ENCODE measurements around the gene ABCD1. TPM values are rescaled to one million over a fixed set of nuclear protein-coding genes. Genes with fewer than 3 reads are reported as not detected.
"Not testable (repeated sequence)": the region's sequence is repeated elsewhere in the genome, so short reads cannot be mapped to it uniquely, and the experiment has no call there.

ABCD1 gene
- total and polyA plus RNA-seq, 2 experiments from 2014 or later = 10.5 to 14.2 TPM

DNA sequence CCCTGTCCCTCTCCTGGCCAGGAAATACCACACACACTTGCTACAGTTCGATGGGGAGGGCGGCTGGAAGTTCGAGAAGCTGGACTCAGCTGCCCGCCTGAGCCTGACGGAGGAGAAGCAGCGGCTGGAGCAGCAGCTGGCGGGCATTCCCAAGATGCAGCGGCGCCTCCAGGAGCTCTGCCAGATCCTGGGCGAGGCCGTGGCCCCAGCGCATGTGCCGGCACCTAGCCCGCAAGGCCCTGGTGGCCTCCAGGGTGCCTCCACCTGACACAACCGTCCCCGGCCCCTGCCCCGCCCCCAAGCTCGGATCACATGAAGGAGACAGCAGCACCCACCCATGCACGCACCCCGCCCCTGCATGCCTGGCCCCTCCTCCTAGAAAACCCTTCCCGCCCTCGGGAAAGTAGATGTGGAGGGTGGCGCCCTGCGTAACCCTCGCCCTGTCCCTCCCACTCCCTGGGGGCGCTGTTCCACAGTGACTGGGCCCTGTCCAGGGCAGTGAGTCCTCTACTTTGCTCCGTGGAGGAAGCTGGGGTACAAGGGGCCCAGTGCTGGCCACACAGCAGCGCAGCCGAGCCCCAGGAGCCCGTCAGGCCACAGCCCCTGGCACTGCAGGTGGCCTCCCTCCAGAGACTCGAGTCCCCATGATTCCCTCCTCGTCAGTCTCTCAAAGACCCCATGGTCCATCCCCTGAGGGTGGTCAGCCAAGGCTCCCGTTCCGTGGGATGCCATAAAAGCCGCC lies 19.0 kb downstream of the ABCD1 start:
- not testable (repeated sequence) for H3K27me3 ChIP-seq; H2AFZ ChIP-seq; H3K4me1 ChIP-seq (ENCODE audit: insufficient read depth); H3K9me3 ChIP-seq (ENCODE audit: low read depth); H3K36me3 ChIP-seq (replicated peaks; ENCODE audit: insufficient read depth, low read depth); H3K4me3 ChIP-seq; H4K20me1 ChIP-seq (ENCODE audit: insufficient read depth, poor library complexity, severe bottlenecking); H3K9me2 ChIP-seq (replicated peaks; ENCODE audit: insufficient read depth); H3K79me2 ChIP-seq
- Histone ChIP-seq H3K27ac (peak overlapping the region; percentile 23), H3K4me2 (peak overlapping the region; percentile 68)
- TF ChIP-seq CTCF (IDR thresholded peaks at IDR 0.05; ENCODE audit: poor library complexity) = peak; percentile 16
- DNase-seq (ENCODE audit: low spot score) = peak; percentile 61
- WGBS (ENCODE audit: low lambda C conversion rate, missing lambda C conversion rate) = 55% methylated on average over 30 of the region's 35 CpGs

DNA sequence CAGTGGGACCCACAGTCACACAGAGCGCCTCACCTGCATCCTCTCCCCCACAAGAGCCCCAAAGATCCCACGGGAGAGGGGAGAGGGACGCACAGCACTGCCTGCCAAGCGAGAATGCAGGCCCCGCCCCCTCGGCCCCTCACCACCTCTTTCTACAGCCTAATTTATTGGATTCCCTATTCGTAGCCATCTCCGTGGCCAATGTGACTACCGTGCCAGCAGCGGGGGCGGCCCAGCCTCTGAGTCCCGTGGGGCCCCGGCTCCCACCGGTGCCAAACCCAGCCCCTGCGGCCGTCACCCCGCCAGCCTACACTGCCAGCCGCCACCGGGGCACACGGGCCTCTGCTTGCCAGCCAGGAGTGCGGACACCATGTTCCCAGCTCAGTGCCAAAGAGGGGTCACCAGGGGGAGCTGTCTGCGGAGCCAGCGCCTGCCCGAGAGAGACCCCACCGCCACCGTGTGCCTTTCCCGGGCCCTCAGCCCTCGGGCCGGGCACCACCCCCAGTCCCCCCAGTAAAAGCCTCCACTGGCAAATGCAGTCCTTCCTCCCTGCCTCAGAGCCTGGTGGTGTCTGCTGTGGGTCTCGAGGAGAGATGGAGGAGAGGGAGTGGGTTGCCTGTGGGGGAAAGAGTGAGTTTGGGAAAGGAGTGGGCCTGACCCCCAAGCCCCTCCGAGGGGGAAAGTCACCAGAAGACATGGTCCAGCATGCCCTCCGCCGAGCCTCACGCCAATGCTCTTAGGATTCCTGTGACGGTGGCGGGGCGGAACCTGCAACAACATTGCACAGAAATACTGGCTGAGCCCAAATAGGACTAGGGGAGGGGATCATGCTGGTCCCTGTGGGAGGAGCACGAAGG lies 19.8 kb downstream of the ABCD1 start:
- Histone ChIP-seq H3K9me2 (replicated peaks; ENCODE audit: insufficient read depth) (no peaks in the 10 kb centered on the region), H3K4me2 (peak overlapping the region; percentile 68), H4K20me1 (ENCODE audit: insufficient read depth, poor library complexity, severe bottlenecking) (no peaks in the 10 kb centered on the region), H3K27ac (no peak overlapping the region), H3K4me3 (no peak overlapping the region), H3K4me1 (ENCODE audit: insufficient read depth) (no peaks in the 10 kb centered on the region), H3K9me3 (ENCODE audit: low read depth) (no peaks in the 10 kb centered on the region), H3K79me2 (no peaks in the 10 kb centered on the region), H3K27me3 (no peaks in the 10 kb centered on the region), H3K36me3 (replicated peaks; ENCODE audit: insufficient read depth, low read depth) (no peaks in the 10 kb centered on the region), H2AFZ (no peak overlapping the region)
- TF ChIP-seq EZH2phosphoT487 (IDR thresholded peaks at IDR 0.05; ENCODE audit: low read depth, severe bottlenecking, unreplicated experiment) = no peak
- peak; percentile 20 for TF ChIP-seq CTCF (IDR thresholded peaks at IDR 0.05; ENCODE audit: poor library complexity)
- no peak for TF ChIP-seq EZH2 (IDR thresholded peaks at IDR 0.05; ENCODE audit: borderline replicate concordance)
- WGBS (ENCODE audit: low lambda C conversion rate, missing lambda C conversion rate) = 58% methylated on average over 32 of the region's 38 CpGs
- no peak for DNase-seq (ENCODE audit: low spot score)

DNA sequence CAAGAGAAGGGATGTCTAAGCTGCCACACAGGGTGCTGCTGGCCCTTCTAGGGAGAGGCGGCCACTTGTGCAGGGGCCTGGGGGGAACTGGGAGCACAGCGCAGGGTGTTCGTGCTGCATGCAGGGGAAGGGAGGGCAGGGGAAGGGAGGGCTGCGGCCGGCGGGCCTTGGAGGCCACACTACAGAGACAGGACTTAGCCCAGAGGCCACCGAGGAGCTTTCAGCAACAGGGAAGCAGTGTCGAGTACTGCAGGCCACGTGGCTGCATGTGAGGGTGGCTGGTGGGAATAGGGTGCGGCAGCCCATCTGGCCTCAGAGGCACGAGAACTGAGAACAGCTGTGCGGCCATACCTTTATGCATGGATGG lies 20.4 kb downstream of the ABCD1 start:
- not testable (repeated sequence) for H3K36me3 ChIP-seq (replicated peaks; ENCODE audit: insufficient read depth, low read depth); H3K27ac ChIP-seq; H2AFZ ChIP-seq; H4K20me1 ChIP-seq (ENCODE audit: insufficient read depth, poor library complexity, severe bottlenecking); H3K27me3 ChIP-seq; H3K9me2 ChIP-seq (replicated peaks; ENCODE audit: insufficient read depth); H3K9me3 ChIP-seq (ENCODE audit: low read depth); H3K4me2 ChIP-seq; H3K4me3 ChIP-seq; DNase-seq (ENCODE audit: low spot score); H3K4me1 ChIP-seq (ENCODE audit: insufficient read depth); H3K79me2 ChIP-seq
- 74% methylated on average over 3 of the region's 12 CpGs for WGBS (ENCODE audit: low lambda C conversion rate, missing lambda C conversion rate)

- Histone ChIP-seq H4K20me1 (ENCODE audit: insufficient read depth, poor library complexity, severe bottlenecking) (no peaks in the 10 kb centered on the region), H3K9me3 (ENCODE audit: low read depth) (no peaks in the 10 kb centered on the region), H3K36me3 (replicated peaks; ENCODE audit: insufficient read depth, low read depth) (no peaks in the 10 kb centered on the region), H3K4me1 (ENCODE audit: insufficient read depth) (no peaks in the 10 kb centered on the region), H3K27ac (no peak overlapping the region), H3K79me2 (no peaks in the 10 kb centered on the region), H2AFZ (no peak overlapping the region), H3K27me3 (no peaks in the 10 kb centered on the region), H3K9me2 (replicated peaks; ENCODE audit: insufficient read depth) (no peaks in the 10 kb centered on the region), H3K4me3 (no peak overlapping the region), H3K4me2 (no peak overlapping the region)
- WGBS (ENCODE audit: low lambda C conversion rate, missing lambda C conversion rate) = 79% methylated on average over 3 of the region's 3 CpGs
- DNase-seq (ENCODE audit: low spot score) = no peak
- TF ChIP-seq EZH2 (IDR thresholded peaks at IDR 0.05; ENCODE audit: borderline replicate concordance) = no peak
- TF ChIP-seq EZH2phosphoT487 (IDR thresholded peaks at IDR 0.05; ENCODE audit: low read depth, severe bottlenecking, unreplicated experiment) = no peak
- TF ChIP-seq CTCF (IDR thresholded peaks at IDR 0.05; ENCODE audit: poor library complexity) = no peak
These were observed 21.7 kb downstream of the ABCD1 start for GRCh38 chrX:153746359-153746758.

GRCh38 chrX:153746991-153747390 lies 22.3 kb downstream of the ABCD1 start:
- H3K79me2 ChIP-seq; H3K4me2 ChIP-seq; H3K9me3 ChIP-seq (ENCODE audit: low read depth); H3K4me3 ChIP-seq; H3K27me3 ChIP-seq; H3K36me3 ChIP-seq (replicated peaks; ENCODE audit: insufficient read depth, low read depth); H3K4me1 ChIP-seq (ENCODE audit: insufficient read depth); H4K20me1 ChIP-seq (ENCODE audit: insufficient read depth, poor library complexity, severe bottlenecking); DNase-seq (ENCODE audit: low spot score); H2AFZ ChIP-seq; H3K9me2 ChIP-seq (replicated peaks; ENCODE audit: insufficient read depth); H3K27ac ChIP-seq: not testable (repeated sequence)
- WGBS (ENCODE audit: low lambda C conversion rate, missing lambda C conversion rate) = 76% methylated on average over 6 of the region's 6 CpGs

DNA sequence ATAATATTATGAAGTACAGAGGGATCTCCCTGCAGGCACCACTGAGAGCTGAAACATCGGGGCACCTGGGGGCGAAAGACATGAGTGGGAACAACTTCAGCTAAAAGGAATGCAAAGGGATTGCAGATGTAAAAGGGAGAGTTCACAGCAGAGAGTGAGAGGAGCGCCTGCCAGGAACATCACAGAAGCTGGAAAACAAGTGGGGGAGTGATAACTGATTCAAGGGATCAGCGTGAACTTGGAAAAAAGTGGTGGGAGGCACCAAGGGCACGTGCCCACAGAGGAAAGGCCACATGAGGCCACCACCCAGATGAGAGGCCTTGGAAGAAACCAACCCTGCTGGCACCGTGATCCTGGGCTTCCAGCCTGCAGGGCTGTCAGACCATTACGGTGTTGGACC lies 24.4 kb downstream of the ABCD1 start:
- 81% methylated on average over 7 of the region's 7 CpGs for WGBS (ENCODE audit: low lambda C conversion rate, missing lambda C conversion rate)

More for the DNA sequence above, 24.4 kb downstream of the ABCD1 start:
- not testable (repeated sequence) for H3K9me3 ChIP-seq (ENCODE audit: low read depth); H3K79me2 ChIP-seq; DNase-seq (ENCODE audit: low spot score); H3K9me2 ChIP-seq (replicated peaks; ENCODE audit: insufficient read depth); H3K4me2 ChIP-seq; H3K4me1 ChIP-seq (ENCODE audit: insufficient read depth); H4K20me1 ChIP-seq (ENCODE audit: insufficient read depth, poor library complexity, severe bottlenecking); H3K27ac ChIP-seq; H3K27me3 ChIP-seq; H3K4me3 ChIP-seq; H2AFZ ChIP-seq; H3K36me3 ChIP-seq (replicated peaks; ENCODE audit: insufficient read depth, low read depth)

Data from hepatocyte (in vitro differentiated cells).